B cell (primary cell): Measurements from ENCODE around the gene PPP2R3A.
"Not testable (repeated sequence)": the region's sequence is repeated elsewhere in the genome, so short reads cannot be mapped to it uniquely, and the experiment has no call there.

Source experiments
- EZH2 ChIP-seq: IDR thresholded peaks from 2 replicates; pipeline ENCODE4 v1.6.1; 2012; ENCODE audit warnings: borderline replicate concordance, low read depth, mild to moderate bottlenecking, moderate library complexity, low read length; ENCODE audit not compliant: insufficient read depth, poor library complexity, severe bottlenecking
- TF ChIP-seq, protein P1 (sequence below): fragments of 200-600 bp; IDR thresholded peaks from one replicate; pipeline ENCODE4 v1.8.0; 2022; ENCODE audit warnings: antibody characterized with exemption, mild to moderate bottlenecking

DNA sequence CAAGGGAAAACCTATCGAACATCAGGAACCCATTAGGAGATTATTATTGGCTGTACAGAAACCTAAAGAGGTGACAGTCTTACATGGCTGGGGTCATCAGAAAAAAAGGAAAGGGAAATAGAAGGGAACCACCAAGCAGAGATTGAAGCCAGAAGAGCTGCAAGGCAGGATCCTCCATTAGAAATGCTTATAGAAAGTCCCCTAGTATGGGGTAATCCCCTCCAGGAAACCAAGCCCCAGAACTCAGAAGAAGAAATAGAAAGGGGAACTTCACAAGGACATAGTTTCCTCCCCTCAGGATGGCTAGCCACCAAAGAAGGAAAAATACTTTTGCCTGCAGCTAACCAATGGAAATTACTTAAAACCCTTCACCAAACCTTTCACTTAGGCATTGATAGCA, 27.8 kb upstream of the PPP2R3A start:
- TF ChIP-seq, protein P1, sequence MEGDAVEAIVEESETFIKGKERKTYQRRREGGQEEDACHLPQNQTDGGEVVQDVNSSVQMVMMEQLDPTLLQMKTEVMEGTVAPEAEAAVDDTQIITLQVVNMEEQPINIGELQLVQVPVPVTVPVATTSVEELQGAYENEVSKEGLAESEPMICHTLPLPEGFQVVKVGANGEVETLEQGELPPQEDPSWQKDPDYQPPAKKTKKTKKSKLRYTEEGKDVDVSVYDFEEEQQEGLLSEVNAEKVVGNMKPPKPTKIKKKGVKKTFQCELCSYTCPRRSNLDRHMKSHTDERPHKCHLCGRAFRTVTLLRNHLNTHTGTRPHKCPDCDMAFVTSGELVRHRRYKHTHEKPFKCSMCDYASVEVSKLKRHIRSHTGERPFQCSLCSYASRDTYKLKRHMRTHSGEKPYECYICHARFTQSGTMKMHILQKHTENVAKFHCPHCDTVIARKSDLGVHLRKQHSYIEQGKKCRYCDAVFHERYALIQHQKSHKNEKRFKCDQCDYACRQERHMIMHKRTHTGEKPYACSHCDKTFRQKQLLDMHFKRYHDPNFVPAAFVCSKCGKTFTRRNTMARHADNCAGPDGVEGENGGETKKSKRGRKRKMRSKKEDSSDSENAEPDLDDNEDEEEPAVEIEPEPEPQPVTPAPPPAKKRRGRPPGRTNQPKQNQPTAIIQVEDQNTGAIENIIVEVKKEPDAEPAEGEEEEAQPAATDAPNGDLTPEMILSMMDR = not testable (repeated sequence)
- not testable (repeated sequence) for TF ChIP-seq EZH2
